GM21360 (cell line): ENCODE data around the gene ACVR2A.

Source experiments
- ATAC-seq: cut with Tn5 transposase; IDR thresholded peaks from one replicate; pipeline ENCODE4 v1.9.1; 2021; ENCODE audit warnings: mild to moderate bottlenecking, moderate library complexity; ENCODE audit not compliant: unreplicated experiment

Gene ACVR2A

DNA sequence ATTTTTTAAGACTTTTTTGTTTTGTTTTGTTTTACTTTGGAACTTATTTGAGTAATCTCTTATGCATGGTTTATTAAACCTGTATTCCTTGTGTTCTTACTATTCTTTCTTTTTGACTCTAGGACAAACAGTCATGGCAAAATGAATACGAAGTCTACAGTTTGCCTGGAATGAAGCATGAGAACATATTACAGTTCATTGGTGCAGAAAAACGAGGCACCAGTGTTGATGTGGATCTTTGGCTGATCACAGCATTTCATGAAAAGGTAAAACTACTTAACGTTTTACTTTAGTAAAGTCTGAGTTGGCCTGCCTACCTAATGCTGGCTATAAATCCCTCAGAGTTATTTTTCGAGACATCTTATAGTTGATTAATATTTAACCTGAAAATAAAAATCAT is 72.3 kb downstream of the ACVR2A start:
- ATAC-seq = no peak

DNA sequence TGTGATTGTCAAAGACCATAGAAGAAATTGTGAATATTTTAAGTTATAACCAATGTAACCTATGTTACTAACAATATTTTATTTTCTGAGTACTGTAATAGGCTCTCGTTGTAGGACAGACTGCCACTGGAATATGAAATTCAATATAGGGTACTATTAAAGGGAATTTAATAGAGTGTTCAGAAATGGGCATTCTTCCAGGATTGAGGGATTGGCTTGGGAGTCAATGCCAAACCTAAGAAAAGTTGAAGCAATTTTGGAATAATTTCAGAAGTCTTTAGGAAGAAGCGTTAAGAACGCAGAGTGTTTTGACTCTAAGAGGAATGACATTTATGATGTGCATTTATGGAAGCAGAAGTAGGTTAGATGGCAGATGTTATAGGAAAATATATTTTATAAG is 79.0 kb downstream of the ACVR2A start:
- no peak for ATAC-seq

DNA sequence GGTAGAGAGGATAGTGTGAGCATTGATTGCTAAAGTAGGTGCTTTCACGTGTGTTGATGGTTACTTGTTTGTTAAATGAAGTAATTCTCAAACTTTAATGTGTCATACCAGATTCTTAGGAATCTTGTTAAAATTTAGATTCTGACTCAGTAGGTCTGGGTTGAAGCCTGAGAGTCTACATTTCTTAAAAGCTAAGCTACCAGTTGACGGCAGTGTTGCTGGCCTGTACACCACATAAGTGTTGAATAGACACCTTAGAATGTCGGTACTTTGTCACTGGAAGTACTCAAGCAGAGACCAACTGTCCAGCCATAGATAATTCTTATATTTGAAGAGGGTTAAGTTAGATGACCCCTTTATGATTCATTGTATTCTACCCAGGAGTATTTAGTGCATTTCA is 79.8 kb downstream of the ACVR2A start:
- no peak for ATAC-seq

DNA sequence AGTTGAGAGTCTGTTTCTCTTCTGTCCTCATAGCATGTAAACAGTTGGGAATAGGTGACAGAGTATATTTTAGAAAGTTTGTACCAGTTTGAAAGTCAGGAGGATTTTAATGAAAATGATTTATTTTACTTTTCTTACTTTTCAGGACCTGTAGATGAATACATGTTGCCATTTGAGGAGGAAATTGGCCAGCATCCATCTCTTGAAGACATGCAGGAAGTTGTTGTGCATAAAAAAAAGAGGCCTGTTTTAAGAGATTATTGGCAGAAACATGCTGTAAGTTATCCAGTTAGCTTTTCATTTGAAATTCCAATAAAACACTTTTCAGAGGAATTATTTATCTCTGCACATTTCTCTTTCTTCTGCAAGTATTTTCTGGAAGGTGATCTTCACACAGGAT is 81.1 kb downstream of the ACVR2A start:
- no peak for ATAC-seq

DNA sequence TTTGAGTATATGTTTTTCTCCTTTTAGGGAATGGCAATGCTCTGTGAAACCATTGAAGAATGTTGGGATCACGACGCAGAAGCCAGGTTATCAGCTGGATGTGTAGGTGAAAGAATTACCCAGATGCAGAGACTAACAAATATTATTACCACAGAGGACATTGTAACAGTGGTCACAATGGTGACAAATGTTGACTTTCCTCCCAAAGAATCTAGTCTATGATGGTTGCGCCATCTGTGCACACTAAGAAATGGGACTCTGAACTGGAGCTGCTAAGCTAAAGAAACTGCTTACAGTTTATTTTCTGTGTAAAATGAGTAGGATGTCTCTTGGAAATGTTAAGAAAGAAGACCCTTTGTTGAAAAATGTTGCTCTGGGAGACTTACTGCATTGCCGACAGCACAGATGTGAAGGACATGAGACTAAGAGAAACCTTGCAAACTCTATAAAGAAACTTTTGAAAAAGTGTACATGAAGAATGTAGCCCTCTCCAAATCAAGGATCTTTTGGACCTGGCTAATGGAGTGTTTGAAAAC is 82.3 kb downstream of the ACVR2A start:
- no peak for ATAC-seq

DNA sequence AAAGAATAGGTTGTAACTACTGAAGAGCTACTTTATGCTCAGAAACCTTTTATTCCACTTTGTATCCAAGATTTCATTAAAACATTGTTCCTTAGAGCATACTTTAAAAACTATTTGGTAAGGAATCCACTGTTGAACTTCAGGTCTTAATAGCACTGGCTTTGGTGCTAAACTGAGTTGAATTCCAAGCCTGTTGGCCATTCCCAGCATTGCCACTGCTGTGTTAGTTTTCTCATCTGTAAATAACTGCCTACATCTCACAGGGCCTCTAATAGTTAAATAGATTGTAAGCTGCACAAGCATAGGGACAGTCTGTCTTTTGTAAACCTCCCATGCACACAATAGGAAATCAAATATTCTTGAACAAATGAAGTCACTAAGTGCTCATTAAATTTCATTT is 89.1 kb downstream of the ACVR2A start:
- ATAC-seq = no peak

DNA sequence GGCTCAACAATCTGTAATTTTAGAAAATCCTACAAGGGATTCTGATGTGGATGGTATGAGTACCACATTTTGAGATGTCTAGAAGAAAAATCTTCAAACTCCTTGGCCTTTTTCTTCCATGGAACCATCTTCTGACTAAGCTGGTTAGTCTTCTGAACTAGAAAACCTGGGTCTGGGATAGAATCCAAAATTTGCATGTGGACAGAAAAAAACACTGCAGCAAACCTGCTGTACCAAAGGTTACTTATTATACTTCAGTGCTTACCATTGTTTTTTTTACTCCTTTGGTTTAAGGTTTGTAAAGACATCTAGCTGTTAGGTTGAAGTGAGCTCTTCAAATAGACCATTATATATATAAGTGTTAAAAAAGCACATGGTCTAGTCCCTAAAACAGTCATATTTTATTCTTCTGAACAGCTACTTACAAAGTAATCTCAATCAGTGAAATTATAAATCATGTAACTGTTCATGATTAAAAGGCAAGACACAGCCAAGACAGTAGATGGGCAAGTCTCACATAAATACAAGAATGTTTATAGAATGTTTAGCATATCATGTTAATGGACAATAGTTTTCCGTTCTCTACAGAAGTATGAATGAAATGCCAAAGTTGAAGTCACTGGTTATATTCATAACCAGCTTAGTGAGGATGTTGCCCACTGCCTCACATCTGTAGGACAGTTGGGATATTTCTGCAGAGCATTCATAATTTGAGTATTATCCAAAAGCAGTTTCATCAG is 90.2 kb downstream of the ACVR2A start:
- ATAC-seq = no peak

DNA sequence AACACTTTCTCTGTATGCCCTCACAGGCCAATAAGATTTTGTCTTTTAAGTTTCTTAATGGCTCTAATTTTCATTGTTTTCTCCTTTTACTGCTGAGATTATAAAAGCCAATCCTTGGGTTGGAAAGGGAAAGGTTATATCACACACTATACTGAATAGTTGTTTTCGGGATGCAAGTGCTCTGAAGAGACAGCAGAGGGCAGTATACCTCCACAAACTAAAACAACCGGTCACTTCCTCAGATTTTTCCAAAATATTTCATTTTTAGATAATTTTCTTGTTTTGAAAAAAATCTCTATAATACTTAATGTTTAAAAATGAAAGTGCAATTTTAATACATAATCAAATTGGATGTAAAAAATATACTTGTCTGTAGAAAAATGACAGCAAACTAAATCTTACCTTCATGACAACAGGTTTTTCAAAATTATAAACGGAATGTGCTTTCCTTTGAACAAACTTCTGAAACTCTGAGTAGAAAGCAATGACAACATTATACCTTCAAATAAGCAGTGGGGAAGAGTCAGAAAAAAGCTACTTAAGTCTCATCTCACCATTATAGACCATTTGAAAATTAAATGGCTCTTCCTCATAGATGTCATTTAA is 93.0 kb downstream of the ACVR2A start:
- ATAC-seq = no peak

DNA sequence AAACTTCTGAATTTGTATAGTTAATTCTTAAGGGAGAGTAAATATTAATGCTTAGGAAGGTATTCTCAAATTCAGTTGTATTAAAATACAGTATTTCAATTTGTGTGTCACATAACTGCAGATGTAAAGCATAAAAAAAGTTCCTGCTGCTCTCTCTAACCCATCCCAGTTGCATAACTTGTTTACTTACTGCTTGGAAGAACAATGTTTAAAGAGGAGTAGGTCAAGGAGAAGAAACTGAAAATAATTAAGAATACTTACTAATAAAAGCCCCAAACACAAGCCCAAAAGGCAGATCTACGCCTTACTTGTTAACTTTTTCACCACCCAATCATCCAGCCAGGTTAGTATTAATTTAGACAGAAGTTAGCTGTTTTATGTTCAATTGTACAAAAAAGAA is 94.5 kb downstream of the ACVR2A start:
- no peak for ATAC-seq

DNA sequence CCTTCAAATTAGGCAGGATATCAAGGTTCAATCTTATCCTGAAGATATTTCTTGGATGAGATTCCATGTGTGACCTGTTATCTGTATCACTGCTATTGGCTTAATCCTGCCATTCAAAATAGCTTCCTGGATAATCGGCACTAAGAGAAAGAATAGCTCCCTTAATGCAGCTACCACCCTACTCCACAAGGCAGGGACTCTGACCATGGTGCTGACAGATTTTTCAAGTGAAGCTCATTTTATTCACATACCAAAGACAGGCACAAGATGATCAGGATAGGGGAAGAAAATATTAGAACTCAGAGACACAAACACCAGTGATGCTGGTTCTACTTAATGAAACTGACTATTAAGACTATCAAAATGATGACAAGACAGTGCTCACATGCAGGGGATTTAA is 100.8 kb downstream of the ACVR2A start:
- no peak for ATAC-seq

DNA sequence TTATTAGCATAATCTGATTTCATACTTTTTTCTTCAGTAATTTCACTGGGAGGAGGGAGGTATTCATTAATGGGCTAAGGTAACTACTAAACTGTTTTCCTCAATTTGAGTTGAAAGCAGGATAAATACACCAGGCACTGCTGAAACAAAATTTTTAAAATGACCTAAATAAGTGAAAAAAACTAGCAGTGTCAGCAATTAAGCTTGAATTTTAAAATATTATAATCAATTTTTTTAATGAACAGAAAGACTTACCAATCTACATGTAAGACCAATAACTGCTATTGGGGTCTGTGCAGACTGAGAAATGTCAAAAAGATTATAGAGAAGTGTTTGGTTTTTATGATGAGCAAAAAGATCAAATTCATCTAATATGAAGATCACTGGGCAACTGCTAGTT is 107.3 kb downstream of the ACVR2A start:
- no peak for ATAC-seq

DNA sequence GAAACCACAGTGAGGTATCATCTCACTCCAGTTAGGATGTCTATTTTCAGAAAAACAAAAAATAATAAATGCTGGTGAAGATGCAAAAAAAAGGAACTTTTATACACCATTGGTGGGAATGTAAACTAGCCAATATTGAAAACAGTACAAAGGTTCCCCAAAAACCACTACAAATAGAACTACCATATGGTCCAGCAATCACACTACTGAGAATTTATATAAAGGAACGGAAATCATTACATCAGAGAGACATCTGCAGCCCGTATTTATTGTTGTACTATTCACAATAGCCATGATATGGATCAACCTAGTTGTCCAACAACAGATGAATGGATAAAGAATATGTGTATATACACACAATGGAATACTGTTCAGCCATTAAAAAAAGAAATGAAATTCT is 123.7 kb downstream of the ACVR2A start:
- no peak for ATAC-seq

DNA sequence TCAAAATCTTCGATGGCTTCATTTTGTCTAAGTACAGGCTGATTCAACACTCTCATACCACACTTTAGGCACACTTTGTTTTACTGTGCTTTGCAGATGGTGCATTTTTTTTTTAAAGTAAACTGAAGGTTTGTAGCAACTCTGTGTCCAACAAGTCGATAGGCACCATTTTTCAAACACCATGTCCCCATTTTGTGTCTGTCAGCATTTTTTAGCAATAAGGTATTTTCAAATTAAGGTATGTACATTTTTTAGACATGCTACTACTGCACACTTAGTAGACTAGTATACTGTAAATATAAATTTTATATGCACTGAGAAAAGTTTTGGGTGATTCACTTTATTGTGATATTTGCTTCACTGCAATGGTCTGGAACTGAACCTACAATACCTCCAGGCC is 131.3 kb downstream of the ACVR2A start:
- ATAC-seq = no peak

DNA sequence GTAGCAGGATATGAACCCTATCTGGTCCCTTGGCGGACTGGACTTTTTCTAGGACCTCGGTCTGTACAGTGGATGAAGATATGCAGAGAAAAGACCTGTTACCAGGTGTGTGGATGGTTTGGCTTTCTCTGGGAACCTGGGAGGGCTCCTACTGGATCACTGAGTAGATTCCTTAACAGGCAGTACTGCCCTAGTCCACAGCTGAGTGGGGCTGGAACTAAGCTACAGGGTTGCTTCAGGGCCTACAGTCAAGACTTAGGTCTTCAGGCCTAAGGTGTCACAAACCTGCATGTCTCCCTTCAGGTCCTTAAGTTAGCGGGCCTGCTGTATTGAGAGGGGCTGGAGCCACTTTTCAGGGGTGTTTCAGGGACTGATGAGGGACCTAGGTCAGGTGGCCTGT is 132.8 kb downstream of the ACVR2A start:
- ATAC-seq = no peak
